Kidney (tissue), 14 donors: ENCODE measurements around the gene BACE1. TPM values are rescaled to one million over a fixed set of nuclear protein-coding genes. Genes with fewer than 3 reads are reported as not detected.

Experiments used
- DNase-seq, 5 donors: peaks; one replicate each; pipeline ENCODE4 v3.0.0-alpha.2; 2013 to 2020
- FAIRE-seq: peaks from 2 replicates; lab custom pipeline; 2012; peaks lifted over from hg19 to GRCh38; lab: Jason Lieb, UNC
- H3K27ac ChIP-seq, 2 donors: one replicate each; pipeline ENCODE4 v1.7.0; 2013; ENCODE audit warnings: low read depth in 2 of 2, low read length in 2 of 2, inconsistent platforms in 1 of 2
- H3K27me3 ChIP-seq: one replicate; pipeline ENCODE4 v1.7.1; 2013; ENCODE audit warnings: low read length, inconsistent platforms; ENCODE audit not compliant: control insufficient read depth, insufficient read depth
- H3K36me3 ChIP-seq, 3 donors: one replicate each; pipeline versions ENCODE4 v1.7.0 to v1.7.1; 2013; ENCODE audit warnings: low read length in 3 of 3, control low read depth in 1 of 3, inconsistent platforms in 1 of 3; ENCODE audit not compliant: insufficient read depth in 3 of 3, control insufficient read depth in 2 of 3
- H3K4me1 ChIP-seq, 3 donors: one replicate each; pipeline versions ENCODE4 v1.7.0 to v1.7.1; 2013; ENCODE audit warnings: low read length in 3 of 3, inconsistent platforms in 1 of 3, low read depth in 1 of 3; ENCODE audit not compliant: control insufficient read depth in 2 of 3, insufficient read depth in 2 of 3
- H3K4me3 ChIP-seq, 3 donors: one replicate each; pipeline versions ENCODE4 v1.7.0 to v1.8.1; 2013; ENCODE audit warnings: low read length in 3 of 3, control low read depth in 1 of 3, inconsistent platforms in 1 of 3
- H3K9ac ChIP-seq, 3 donors: one replicate each; pipeline versions ENCODE4 v1.7.0 to v1.7.1; 2013; ENCODE audit warnings: low read length in 3 of 3, control low read depth in 1 of 3, inconsistent platforms in 1 of 3
- H3K9me3 ChIP-seq, 3 donors: one replicate each; pipeline versions ENCODE4 v1.7.0 to v1.7.1; 2013; ENCODE audit warnings: low read length in 3 of 3, control low read depth in 1 of 3, inconsistent platforms in 1 of 3; ENCODE audit not compliant: control insufficient read depth in 2 of 3, insufficient read depth in 1 of 3
- intact Hi-C: fragments of 100-400 bp; cut with DNase I; formaldehyde crosslinking; loops from one replicate; pipeline ENCODE4 v1.11.1; 2022
- polyA plus RNA-seq: library from polyadenylated mRNA; stranded (reverse); fragments of 350-450 nt; fragmentation: Illumina TruSeq; extraction: RNeasy Lipid Tissue Mini Kit (QIAGEN cat#74804); gene quantifications from one replicate; pipeline ENCODE4 v1.2.3, GENCODE V29; 2014; ENCODE audit warnings: low read depth, low replicate concordance; ENCODE audit not compliant: insufficient read depth
- total RNA-seq: library from RNA; stranded (reverse); fragmentation: NEBNext Ultra II Directional; extraction: Animal tissue kit (Norgen Biotek cat#: 25700); gene quantifications from one replicate; pipeline ENCODE4 v1.2.1, GENCODE V29; 2021
- TF ChIP-seq, protein P1 (sequence below): IDR thresholded peaks from 3 replicates; pipeline ENCODE4 v1.5.1; 2012; ENCODE audit warnings: mild to moderate bottlenecking, moderate library complexity, borderline replicate concordance; ENCODE audit not compliant: insufficient read depth; ENCODE audit errors: extremely low read depth
- donor health status: control.
- donor health status: control.
- donor health status: control.
- donor health status: control.
- donor health status: control.
- donor health status: DM: yes; HTN: yes; CAD: no.
- donor health status: Normal renal cell carcinoma (clear cell type).

BACE1 gene
- total and polyA plus RNA-seq, 2 donors from 2014 or later, result 11.7 to 24.5 TPM

DNA sequence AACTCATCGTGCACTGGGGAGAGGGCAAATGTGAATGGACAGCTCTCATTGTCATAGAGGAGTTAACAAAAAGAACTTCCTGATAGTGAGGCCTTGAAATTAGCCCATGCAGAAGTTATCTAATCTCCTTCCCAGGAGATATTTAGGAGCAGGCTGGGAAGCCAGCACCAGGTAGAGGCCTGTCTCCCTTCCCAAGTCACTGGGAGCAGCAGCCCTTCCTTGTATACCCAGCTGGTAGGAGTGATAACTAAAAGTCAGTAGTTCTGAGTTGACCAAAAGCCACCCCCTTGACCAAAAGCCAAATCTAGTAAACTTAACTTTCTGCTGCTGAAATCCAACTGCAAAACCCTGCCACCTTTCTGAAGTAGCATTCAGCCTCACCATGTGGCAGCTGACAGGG is 26.3 kb downstream of the BACE1 start:
- TF ChIP-seq, protein P1, sequence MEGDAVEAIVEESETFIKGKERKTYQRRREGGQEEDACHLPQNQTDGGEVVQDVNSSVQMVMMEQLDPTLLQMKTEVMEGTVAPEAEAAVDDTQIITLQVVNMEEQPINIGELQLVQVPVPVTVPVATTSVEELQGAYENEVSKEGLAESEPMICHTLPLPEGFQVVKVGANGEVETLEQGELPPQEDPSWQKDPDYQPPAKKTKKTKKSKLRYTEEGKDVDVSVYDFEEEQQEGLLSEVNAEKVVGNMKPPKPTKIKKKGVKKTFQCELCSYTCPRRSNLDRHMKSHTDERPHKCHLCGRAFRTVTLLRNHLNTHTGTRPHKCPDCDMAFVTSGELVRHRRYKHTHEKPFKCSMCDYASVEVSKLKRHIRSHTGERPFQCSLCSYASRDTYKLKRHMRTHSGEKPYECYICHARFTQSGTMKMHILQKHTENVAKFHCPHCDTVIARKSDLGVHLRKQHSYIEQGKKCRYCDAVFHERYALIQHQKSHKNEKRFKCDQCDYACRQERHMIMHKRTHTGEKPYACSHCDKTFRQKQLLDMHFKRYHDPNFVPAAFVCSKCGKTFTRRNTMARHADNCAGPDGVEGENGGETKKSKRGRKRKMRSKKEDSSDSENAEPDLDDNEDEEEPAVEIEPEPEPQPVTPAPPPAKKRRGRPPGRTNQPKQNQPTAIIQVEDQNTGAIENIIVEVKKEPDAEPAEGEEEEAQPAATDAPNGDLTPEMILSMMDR, result no peak
- DNase-seq (no peak), FAIRE-seq (no peak)
- Histone ChIP-seq H3K4me1 (no peaks in the 10 kb centered on the region), H3K9ac (no peak overlapping the region), H3K27me3 (no peaks in the 10 kb centered on the region), H3K27ac (no peak overlapping the region), H3K36me3 (peaks cover 7 to 38% (median 30%) of the 10 kb centered on the region in 3 donors), H3K4me3 (no peak overlapping the region), H3K9me3 (no peaks in the 10 kb centered on the region)
- intact Hi-C loops, result no loop called here

DNA sequence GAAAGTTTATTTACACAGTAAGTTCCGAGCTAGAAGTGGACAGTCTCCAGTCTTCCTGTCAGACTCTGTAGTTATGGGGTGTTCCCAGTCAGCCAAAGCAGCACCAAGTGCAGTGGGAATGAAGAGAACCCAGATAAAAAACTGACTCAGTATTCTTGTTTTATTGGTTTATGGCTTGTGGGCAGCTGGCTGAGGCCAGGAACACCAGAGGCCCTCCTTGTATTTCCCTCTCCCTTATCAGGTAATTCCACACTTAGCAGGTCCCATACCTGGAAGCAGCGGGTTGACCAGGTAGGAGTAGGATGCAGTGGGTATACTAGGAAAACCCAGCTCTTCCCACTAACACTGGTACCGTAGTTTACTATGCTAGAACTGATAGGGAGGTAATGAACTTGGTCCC is 28.4 kb downstream of the BACE1 start:
- H3K9me3 ChIP-seq, result no peaks in the 10 kb centered on the region
- TF ChIP-seq, protein P1, result no peak
- FAIRE-seq, result no peak
- no peaks in the 10 kb centered on the region for H3K4me1 ChIP-seq
- DNase-seq, result no peak
- peaks cover 6 to 47% (median 31%) of the 10 kb centered on the region in 3 donors for H3K36me3 ChIP-seq
- H3K4me3 ChIP-seq, result no peak overlapping the region
- H3K9ac ChIP-seq, result no peak overlapping the region
- no peaks in the 10 kb centered on the region for H3K27me3 ChIP-seq
- no peak overlapping the region for H3K27ac ChIP-seq
- intact Hi-C loops, result no loop called here

DNA sequence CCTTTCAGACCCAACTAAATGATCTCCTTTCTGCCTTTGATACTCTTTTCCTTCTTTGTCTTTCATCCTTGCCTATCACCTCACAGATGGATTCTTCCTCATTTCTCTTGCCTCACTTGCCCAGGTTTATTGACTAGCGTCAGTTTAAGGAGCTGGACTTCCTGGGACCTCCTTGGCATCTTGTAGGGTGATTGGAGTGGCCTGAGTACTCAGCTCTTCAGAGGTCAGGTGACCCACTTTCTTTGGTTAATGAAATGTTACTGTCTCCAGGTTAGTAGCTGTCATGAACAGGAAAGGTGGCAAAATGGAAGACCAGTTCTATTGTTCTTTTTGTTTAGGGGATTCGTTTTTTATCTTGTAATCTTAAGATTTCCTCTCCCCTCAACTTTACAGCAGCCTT is 29.5 kb downstream of the BACE1 start:
- intact Hi-C loops, result no loop called here
- no peaks in the 10 kb centered on the region for H3K4me1 ChIP-seq
- no peaks in the 10 kb centered on the region for H3K9me3 ChIP-seq
- no peak overlapping the region for H3K27ac ChIP-seq
- peaks cover 5 to 52% (median 38%) of the 10 kb centered on the region in 3 donors for H3K36me3 ChIP-seq
- no peak overlapping the region for H3K4me3 ChIP-seq
- TF ChIP-seq, protein P1, result no peak
- no peak overlapping the region for H3K9ac ChIP-seq
- FAIRE-seq, result no peak
- DNase-seq, result no peak
- H3K27me3 ChIP-seq, result no peaks in the 10 kb centered on the region

DNA sequence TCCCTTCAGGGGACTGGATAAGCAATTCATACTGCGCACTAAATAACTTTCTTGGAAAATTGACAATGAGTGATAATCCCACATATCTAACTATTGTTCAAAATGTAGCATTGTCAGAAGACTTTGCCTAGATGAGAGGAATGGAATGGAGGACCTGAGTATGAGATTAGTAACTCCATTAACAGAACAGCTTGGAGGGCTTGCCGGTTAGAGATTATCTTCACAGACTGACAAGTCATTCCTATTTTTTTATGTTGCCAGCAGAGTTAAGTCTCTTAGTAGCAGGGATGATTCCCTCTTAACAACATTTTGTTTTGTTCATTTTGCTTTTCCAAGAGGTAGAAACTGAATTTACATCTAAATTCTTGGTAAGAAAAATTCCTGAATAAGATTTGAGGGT is 32.0 kb downstream of the BACE1 start:
- TF ChIP-seq, protein P1, result no peak
- intact Hi-C loops, result no loop called here
- no peaks in the 10 kb centered on the region for H3K9me3 ChIP-seq
- no peaks in the 10 kb centered on the region for H3K4me1 ChIP-seq
- FAIRE-seq (no peak), DNase-seq (no peak)
- peaks cover 0 to 50% (median 30%) of the 10 kb centered on the region in 3 donors for H3K36me3 ChIP-seq
- H3K27me3 ChIP-seq, result no peaks in the 10 kb centered on the region
- H3K4me3 ChIP-seq, result no peak overlapping the region
- no peak overlapping the region for H3K27ac ChIP-seq
- H3K9ac ChIP-seq, result no peak overlapping the region
